SU-DHL-6 (cell line): ENCODE results near the gene ZNF462.

ENCODE experiments used
- H2AFZ ChIP-seq: fragments of 200-600 bp; sonication (generic); 2 replicates; pipeline ENCODE4 v1.6.1; 2014; ENCODE audit warnings: low read depth, mild to moderate bottlenecking, moderate library complexity, mixed read lengths, antibody characterized with exemption, low read length; ENCODE audit not compliant: severe bottlenecking
- H3F3A ChIP-seq: fragments of 200-600 bp; shearing (Covaris generic); 2 replicates; pipeline ENCODE4 v1.6.0; 2016; ENCODE audit warnings: antibody characterized with exemption, mild to moderate bottlenecking; ENCODE audit not compliant: insufficient read depth
- H3K27ac ChIP-seq: fragments of 200-600 bp; sonication (generic); 2 replicates; pipeline ENCODE4 v1.5.1; 2016; ENCODE audit warnings: low read depth, mild to moderate bottlenecking, low read length, moderate library complexity, mixed read lengths
- H3K27me3 ChIP-seq: fragments of 200-600 bp; sonication (generic), shearing (Covaris generic); 2 replicates; pipeline ENCODE4 v1.6.0; 2014; ENCODE audit warnings: mild to moderate bottlenecking, low read length
- H3K36me3 ChIP-seq: fragments of 200-600 bp; sonication (generic); 2 replicates; pipeline ENCODE4 v1.6.1; 2014; ENCODE audit warnings: mild to moderate bottlenecking, low read length, mixed read lengths
- H3K4me2 ChIP-seq: fragments of 300-600, 200-600 bp; shearing (Covaris generic), sonication (generic); 2 replicates; pipeline ENCODE4 v1.6.0; 2014; ENCODE audit warnings: low read length, low read depth, mild to moderate bottlenecking; ENCODE audit not compliant: poor library complexity, severe bottlenecking
- H3K4me3 ChIP-seq: fragments of 200-600 bp; sonication (generic); 2 replicates; pipeline ENCODE4 v1.5.1; 2014; ENCODE audit warnings: antibody characterized with exemption, low read length, mild to moderate bottlenecking, mixed read lengths; ENCODE audit not compliant: insufficient read depth, poor library complexity, severe bottlenecking
- H3K79me2 ChIP-seq: fragments of 200-600 bp; sonication (generic); 2 replicates; pipeline ENCODE4 v1.6.1; 2014; ENCODE audit warnings: mild to moderate bottlenecking, low read length, moderate library complexity; ENCODE audit not compliant: insufficient read depth
- H3K9ac ChIP-seq: fragments of 200-600 bp; sonication (generic); 2 replicates; pipeline ENCODE4 v1.7.0; 2014; ENCODE audit warnings: mild to moderate bottlenecking, low read length
- H3K9me2 ChIP-seq: fragments of 200-600 bp; sonication (generic); replicated peaks from 2 replicates; pipeline ENCODE4 v1.6.1; 2014; ENCODE audit warnings: low read length; ENCODE audit not compliant: insufficient read depth
- H3K9me3 ChIP-seq: fragments of 200-600 bp; sonication (generic); 2 replicates; pipeline ENCODE4 v1.6.1; 2014; ENCODE audit warnings: low read length, mixed read lengths; ENCODE audit not compliant: insufficient read depth
- H4K20me1 ChIP-seq: fragments of 200-600 bp; sonication (generic); 2 replicates; pipeline ENCODE4 v1.6.1; 2014; ENCODE audit warnings: low read depth, mild to moderate bottlenecking, antibody characterized with exemption, low read length, moderate library complexity, mixed read lengths
- EZH2phosphoT487 ChIP-seq: fragments of 200-600 bp; sonication (generic), shearing (Covaris generic); conservative IDR thresholded peaks from 2 replicates; pipeline ENCODE4 v1.6.1; 2018; ENCODE audit warnings: mild to moderate bottlenecking, antibody characterized with exemption, low read length, moderate library complexity, mixed read lengths
- TF ChIP-seq, protein P1 (sequence below): fragments of 200-600 bp; sonication (generic); IDR thresholded peaks from one replicate; pipeline ENCODE4 v1.5.1; 2017; ENCODE audit warnings: antibody characterized with exemption, mild to moderate bottlenecking, low read length, moderate library complexity; ENCODE audit not compliant: insufficient read depth, poor library complexity, severe bottlenecking

Gene ZNF462

DNA sequence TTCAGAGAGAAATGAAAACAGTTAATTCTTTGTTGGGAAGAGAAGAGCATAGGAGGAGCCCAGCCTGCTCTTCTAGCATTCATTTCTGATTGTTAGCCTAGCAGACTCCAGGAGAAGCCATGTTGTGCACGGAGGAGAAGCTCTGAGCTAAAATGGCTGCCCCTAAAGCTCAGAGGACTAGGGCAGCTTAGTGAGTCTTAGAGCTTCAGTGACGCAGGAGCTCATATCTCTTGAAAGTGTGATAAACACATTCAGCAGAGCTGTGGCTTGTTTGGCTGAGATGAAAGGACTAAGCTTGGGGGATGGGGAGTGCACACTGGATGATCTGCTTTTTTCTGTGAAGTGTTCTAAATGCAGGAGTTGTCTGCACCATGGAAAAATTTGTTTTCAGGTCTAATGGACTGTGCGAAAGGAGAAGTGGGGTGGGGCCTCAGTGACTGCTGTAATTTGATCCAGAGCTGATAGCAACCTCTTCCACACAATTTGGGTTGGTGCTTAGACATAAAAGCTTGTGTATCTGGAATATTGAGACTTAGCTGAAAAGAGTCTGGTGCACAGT, 58.5 kb downstream of the ZNF462 start:
- H3K4me3 ChIP-seq: no peak overlapping the region
- TF ChIP-seq, protein P1, sequence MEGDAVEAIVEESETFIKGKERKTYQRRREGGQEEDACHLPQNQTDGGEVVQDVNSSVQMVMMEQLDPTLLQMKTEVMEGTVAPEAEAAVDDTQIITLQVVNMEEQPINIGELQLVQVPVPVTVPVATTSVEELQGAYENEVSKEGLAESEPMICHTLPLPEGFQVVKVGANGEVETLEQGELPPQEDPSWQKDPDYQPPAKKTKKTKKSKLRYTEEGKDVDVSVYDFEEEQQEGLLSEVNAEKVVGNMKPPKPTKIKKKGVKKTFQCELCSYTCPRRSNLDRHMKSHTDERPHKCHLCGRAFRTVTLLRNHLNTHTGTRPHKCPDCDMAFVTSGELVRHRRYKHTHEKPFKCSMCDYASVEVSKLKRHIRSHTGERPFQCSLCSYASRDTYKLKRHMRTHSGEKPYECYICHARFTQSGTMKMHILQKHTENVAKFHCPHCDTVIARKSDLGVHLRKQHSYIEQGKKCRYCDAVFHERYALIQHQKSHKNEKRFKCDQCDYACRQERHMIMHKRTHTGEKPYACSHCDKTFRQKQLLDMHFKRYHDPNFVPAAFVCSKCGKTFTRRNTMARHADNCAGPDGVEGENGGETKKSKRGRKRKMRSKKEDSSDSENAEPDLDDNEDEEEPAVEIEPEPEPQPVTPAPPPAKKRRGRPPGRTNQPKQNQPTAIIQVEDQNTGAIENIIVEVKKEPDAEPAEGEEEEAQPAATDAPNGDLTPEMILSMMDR: no peak
- no peak for TF ChIP-seq EZH2phosphoT487
- no peaks in the 10 kb centered on the region for H3K27me3 ChIP-seq
- H3K9me3 ChIP-seq: no peaks in the 10 kb centered on the region
- H4K20me1 ChIP-seq: no peaks in the 10 kb centered on the region
- H3K27ac ChIP-seq: no peak overlapping the region
- H3F3A ChIP-seq: no peaks in the 10 kb centered on the region
- H3K9me2 ChIP-seq: no peaks in the 10 kb centered on the region
- no peak overlapping the region for H3K4me2 ChIP-seq
- no peak overlapping the region for H3K9ac ChIP-seq
- H2AFZ ChIP-seq: no peak overlapping the region
- no peaks in the 10 kb centered on the region for H3K36me3 ChIP-seq
- H3K79me2 ChIP-seq: no peaks in the 10 kb centered on the region

DNA sequence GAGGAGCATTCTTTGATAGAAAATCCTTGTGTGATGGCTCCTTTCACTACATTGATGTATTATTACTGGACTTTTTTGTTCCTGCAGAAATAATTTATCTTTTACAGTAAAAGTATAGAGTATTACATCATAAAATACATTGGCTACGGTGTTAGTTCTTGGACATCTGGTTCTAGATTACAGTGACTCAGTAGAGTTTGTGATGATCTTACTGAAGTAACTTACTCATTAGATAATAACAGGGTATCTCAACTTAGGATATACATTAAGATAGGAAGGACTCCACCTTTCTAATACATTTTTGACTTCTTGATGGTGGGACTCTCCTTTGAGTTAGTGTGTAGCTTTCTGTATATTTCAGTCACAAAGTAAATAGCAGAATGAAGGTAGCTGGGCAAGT, 59.1 kb downstream of the ZNF462 start:
- Histone ChIP-seq H3K9me3 (no peaks in the 10 kb centered on the region), H3K4me2 (no peak overlapping the region), H3K79me2 (no peaks in the 10 kb centered on the region), H3K9ac (no peak overlapping the region), H4K20me1 (no peaks in the 10 kb centered on the region), H3K27ac (no peak overlapping the region), H2AFZ (no peak overlapping the region), H3K9me2 (no peaks in the 10 kb centered on the region), H3F3A (no peaks in the 10 kb centered on the region), H3K36me3 (no peaks in the 10 kb centered on the region), H3K27me3 (no peaks in the 10 kb centered on the region), H3K4me3 (no peak overlapping the region)
- no peak for TF ChIP-seq EZH2phosphoT487
- TF ChIP-seq, protein P1: no peak

DNA sequence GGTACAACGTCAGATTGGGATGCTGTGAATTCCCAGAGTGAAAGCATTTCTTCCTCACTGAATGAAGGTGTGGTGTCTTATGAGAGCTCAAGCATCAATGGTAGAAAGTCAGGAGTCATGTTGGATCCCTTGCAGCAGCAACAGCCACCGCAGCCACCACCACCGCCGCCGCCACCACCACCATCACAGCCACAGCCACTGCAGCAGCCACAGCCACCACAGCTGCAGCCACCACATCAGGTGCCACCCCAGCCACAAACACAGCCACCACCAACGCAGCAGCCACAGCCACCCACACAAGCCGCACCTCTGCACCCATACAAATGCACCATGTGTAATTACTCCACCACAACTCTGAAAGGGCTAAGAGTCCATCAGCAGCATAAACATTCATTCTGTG, 62.4 kb downstream of the ZNF462 start:
- no peak for TF ChIP-seq EZH2phosphoT487
- TF ChIP-seq, protein P1: no peak
- Histone ChIP-seq H3F3A (no peaks in the 10 kb centered on the region), H2AFZ (no peak overlapping the region), H3K4me3 (no peak overlapping the region), H3K9me3 (no peaks in the 10 kb centered on the region), H3K9me2 (no peaks in the 10 kb centered on the region), H3K27me3 (no peaks in the 10 kb centered on the region), H3K36me3 (no peaks in the 10 kb centered on the region), H3K4me2 (no peak overlapping the region), H3K9ac (no peak overlapping the region), H4K20me1 (no peaks in the 10 kb centered on the region), H3K79me2 (no peaks in the 10 kb centered on the region), H3K27ac (no peak overlapping the region)
